Natural killer cell (primary cell): ENCODE data around the gene SF3A1. TPM values are rescaled to one million over a fixed set of nuclear protein-coding genes. Genes with fewer than 3 reads are reported as not detected.

Experiments
- ATAC-seq, 3 donors: fragments of 150-1000 bp in 2 of 3; fragments of 200-7000 bp in 1 of 3; cut with Tn5 transposase; 1 replicate in 1 of 3; 2 replicates in 2 of 3; pipeline ENCODE4 v1.10.0; 2021; ENCODE audit warnings: mild to moderate bottlenecking in 2 of 3, moderate library complexity in 2 of 3
- DNase-seq, 2 donors: peaks; one replicate each; pipeline versions ENCODE4 v3.0.0 to v3.0.0-alpha.2; 2013 to 2021; ENCODE audit warnings: mixed read lengths in 1 of 2
- H3K27ac ChIP-seq: one replicate; pipeline ENCODE4 v1.5.1; 2013; ENCODE audit warnings: mild to moderate bottlenecking, low read length
- H3K27me3 ChIP-seq: one replicate; pipeline ENCODE4 v1.6.1; 2013; ENCODE audit warnings: low read length; ENCODE audit not compliant: control insufficient read depth, insufficient read depth
- H3K36me3 ChIP-seq: one replicate; pipeline ENCODE4 v1.6.1; 2013; ENCODE audit warnings: low read length; ENCODE audit not compliant: control insufficient read depth, insufficient read depth
- H3K4me1 ChIP-seq: one replicate; pipeline ENCODE4 v1.6.1; 2013; ENCODE audit warnings: low read length; ENCODE audit not compliant: control insufficient read depth, insufficient read depth
- H3K4me3 ChIP-seq: one replicate; pipeline ENCODE4 v1.5.1; 2013; ENCODE audit warnings: low read length
- H3K9me3 ChIP-seq: one replicate; pipeline ENCODE4 v1.6.1; 2013; ENCODE audit warnings: low read length; ENCODE audit not compliant: control insufficient read depth, insufficient read depth
- H3K27ac Mint-ChIP-seq, 2 donors: one replicate each; pipeline ENCODE4 v1.8.0; 2022; ENCODE audit warnings: mild to moderate bottlenecking in 2 of 2, mixed read lengths in 2 of 2, moderate library complexity in 1 of 2
- H3K27me3 Mint-ChIP-seq, 2 donors: one replicate each; pipeline ENCODE4 v1.8.0; 2022; ENCODE audit warnings: low read depth in 2 of 2, mixed read lengths in 2 of 2
- H3K36me3 Mint-ChIP-seq: one replicate; pipeline ENCODE4 v1.8.0; 2022; ENCODE audit warnings: mixed read lengths
- H3K4me1 Mint-ChIP-seq, 2 donors: one replicate each; pipeline ENCODE4 v1.8.0; 2022; ENCODE audit warnings: mixed read lengths in 2 of 2
- H3K4me3 Mint-ChIP-seq: one replicate; pipeline ENCODE4 v1.8.0; 2022; ENCODE audit warnings: mild to moderate bottlenecking, moderate library complexity, mixed read lengths
- H3K9me3 Mint-ChIP-seq, 2 donors: one replicate each; pipeline ENCODE4 v1.8.0; 2022; ENCODE audit warnings: mixed read lengths in 2 of 2
- WGBS: methylation state at CpG from one replicate; pipeline ENCODE4 v1.1.7; 2013; ENCODE audit warnings: missing lambda C conversion rate; ENCODE audit not compliant: insufficient coverage; 5-methylcytosine and 5-hydroxymethylcytosine counted together
- intact Hi-C: fragments of 100-400 bp; cut with micrococcal nuclease; formaldehyde crosslinking; loops from one replicate; pipeline ENCODE4 v1.14.2; 2022
- total RNA-seq, 4 donors: library from RNA; stranded (reverse); fragments of 120-200 nt in 1 of 4; gene quantifications; one replicate each; pipeline versions ENCODE4 v1.2.3 to v1.2.4, GENCODE V29; 2013 to 2022
- TF ChIP-seq, protein P1 (sequence below): fragments of 200-600 bp; IDR thresholded peaks from one replicate; pipeline ENCODE4 v1.8.0; 2022; ENCODE audit warnings: antibody characterized with exemption

Gene SF3A1
- total RNA-seq, 3 donors from 2014 or later (not counting 1 experiment from before 2014, with no cell fraction given): 309 to 340 (median 319) TPM

DNA sequence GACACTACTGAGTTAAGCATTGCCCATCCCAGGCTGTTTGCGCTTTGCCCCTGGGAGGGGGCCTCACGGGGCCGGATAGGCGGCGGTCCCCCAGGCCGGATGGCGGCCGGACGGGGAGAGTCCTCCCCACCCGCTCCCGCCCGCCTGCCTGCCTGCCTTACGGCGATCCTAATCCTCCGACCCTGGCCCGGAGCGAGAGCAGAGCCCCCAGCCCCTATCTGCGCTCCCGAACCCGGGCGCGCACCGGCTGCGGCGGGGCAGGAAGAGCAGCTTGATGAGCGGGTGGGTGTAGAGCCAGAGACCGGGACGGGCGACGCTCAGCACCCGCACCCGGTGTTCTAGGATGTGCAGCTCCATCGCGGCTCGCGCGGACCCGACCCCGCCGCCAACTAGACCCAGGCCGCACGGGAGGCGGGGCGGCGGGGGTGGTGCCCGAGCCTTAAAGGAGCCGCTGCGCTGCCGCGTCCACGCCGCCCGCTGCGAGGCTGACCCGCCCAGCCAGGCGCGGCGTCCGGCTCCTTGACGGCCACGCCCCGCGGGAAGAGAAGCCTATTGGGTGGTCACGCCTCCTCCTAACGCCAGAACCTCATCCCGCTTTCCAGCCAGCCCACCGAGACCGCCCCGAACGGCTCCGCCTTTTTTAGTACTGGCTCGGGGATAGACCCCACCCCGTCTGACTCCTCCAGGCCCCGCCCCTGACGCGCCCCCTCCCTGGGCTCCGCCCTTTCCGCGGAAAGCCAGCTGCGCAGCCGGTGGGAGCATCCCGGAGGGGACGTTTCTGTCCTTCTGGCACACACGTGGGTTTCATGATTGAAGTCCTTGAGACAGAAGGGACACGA, 67.3 kb downstream of the SF3A1 start, which contains the start of gene CASTOR1:
Gene CASTOR1, minus strand, starts transcription at position 365 of the 839 bp plus-strand sequence. Its CDS starts 8 bp downstream, at position 357.
- DNase-seq (peak; percentile 81 to 90), ATAC-seq (peak; percentile 80 to 83 (median 81))
- H3K27me3 Mint-ChIP-seq: no peaks in the 10 kb centered on the region
- peaks cover 23% of the 10 kb centered on the region for H3K36me3 ChIP-seq
- no peaks in the 10 kb centered on the region for H3K36me3 Mint-ChIP-seq
- peak within 1 kb of the TSS; percentile 86 to 88 for H3K27ac Mint-ChIP-seq
- peaks cover 19 to 39% of the 10 kb centered on the region in 2 donors for H3K4me1 Mint-ChIP-seq
- H3K9me3 Mint-ChIP-seq: no peaks in the 10 kb centered on the region
- H3K4me1 ChIP-seq: peaks cover 43% of the 10 kb centered on the region
- no peaks in the 10 kb centered on the region for H3K9me3 ChIP-seq
- H3K27me3 ChIP-seq: no peaks in the 10 kb centered on the region
- H3K4me3 Mint-ChIP-seq: peak within 1 kb of the TSS; percentile 92
- peak within 1 kb of the TSS; percentile 68 for H3K4me3 ChIP-seq
- TF ChIP-seq, protein P1, sequence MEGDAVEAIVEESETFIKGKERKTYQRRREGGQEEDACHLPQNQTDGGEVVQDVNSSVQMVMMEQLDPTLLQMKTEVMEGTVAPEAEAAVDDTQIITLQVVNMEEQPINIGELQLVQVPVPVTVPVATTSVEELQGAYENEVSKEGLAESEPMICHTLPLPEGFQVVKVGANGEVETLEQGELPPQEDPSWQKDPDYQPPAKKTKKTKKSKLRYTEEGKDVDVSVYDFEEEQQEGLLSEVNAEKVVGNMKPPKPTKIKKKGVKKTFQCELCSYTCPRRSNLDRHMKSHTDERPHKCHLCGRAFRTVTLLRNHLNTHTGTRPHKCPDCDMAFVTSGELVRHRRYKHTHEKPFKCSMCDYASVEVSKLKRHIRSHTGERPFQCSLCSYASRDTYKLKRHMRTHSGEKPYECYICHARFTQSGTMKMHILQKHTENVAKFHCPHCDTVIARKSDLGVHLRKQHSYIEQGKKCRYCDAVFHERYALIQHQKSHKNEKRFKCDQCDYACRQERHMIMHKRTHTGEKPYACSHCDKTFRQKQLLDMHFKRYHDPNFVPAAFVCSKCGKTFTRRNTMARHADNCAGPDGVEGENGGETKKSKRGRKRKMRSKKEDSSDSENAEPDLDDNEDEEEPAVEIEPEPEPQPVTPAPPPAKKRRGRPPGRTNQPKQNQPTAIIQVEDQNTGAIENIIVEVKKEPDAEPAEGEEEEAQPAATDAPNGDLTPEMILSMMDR: no peak
- peak within 1 kb of the TSS; percentile 66 for H3K27ac ChIP-seq
- WGBS: under 1% methylated on average over 85 of the region's 85 CpGs
- intact Hi-C loops: loop anchor here (2.0 to 5.0 kb wide), 2 partner anchors 37 to 42 kb away; partner anchors contain the start of genes LIF and TBC1D10A

DNA sequence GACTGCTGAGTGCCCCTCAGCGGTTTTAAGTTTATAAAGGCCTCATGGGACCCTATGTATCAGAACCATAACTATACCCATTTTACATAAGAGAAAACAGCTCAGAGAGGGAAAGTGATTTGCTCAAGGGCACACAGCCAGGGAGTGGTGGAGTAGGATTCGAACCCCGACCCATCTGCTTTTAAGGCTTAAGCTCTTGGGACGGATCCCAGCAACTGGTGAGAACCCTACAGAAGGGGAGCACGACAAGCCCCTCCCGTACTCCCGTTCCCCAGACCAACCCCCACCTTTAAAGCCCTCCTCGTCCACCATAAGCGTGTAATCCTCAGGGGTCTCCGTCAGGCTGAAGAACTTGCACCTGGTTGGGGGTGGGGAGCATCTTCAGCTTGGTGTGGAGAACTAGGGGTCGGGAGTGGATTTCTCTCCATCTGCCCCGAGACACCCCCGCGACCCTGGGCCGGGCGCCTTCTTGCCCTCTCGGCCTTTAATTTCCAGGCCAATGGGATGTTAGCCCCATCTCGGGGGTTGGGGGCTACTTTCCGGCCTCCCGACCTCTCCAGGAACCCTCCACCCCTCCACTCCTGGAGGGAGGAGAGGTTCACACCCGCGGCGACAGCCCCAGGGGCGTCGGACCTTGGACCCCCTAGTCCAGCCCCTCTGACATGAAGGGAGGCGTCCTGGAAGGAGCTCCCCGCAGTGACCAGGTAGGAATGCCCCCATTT, 68.1 kb downstream of the SF3A1 start:
- Mint-ChIP-seq H3K27ac (peak overlapping the region; percentile 67 to 88), H3K4me1 (peaks cover 19 to 39% of the 10 kb centered on the region in 2 donors), H3K4me3 (peak overlapping the region; percentile 92), H3K9me3 (no peaks in the 10 kb centered on the region), H3K36me3 (no peaks in the 10 kb centered on the region), H3K27me3 (no peaks in the 10 kb centered on the region)
- H3K27ac ChIP-seq: peak overlapping the region; percentile 58
- 22% methylated on average over 25 of the region's 27 CpGs for WGBS
- intact Hi-C loops: loop anchor here (2.0 to 5.0 kb wide), 2 partner anchors 38 to 41 kb away; partner anchors contain the start of genes LIF and TBC1D10A
- ATAC-seq: no peak
- no peaks in the 10 kb centered on the region for H3K9me3 ChIP-seq
- peak overlapping the region; percentile 68 for H3K4me3 ChIP-seq
- no peaks in the 10 kb centered on the region for H3K27me3 ChIP-seq
- H3K36me3 ChIP-seq: peaks cover 15% of the 10 kb centered on the region
- TF ChIP-seq, protein P1: no peak
- H3K4me1 ChIP-seq: peaks cover 43% of the 10 kb centered on the region
- peak in 1 of 2 donors; percentile 45 for DNase-seq

DNA sequence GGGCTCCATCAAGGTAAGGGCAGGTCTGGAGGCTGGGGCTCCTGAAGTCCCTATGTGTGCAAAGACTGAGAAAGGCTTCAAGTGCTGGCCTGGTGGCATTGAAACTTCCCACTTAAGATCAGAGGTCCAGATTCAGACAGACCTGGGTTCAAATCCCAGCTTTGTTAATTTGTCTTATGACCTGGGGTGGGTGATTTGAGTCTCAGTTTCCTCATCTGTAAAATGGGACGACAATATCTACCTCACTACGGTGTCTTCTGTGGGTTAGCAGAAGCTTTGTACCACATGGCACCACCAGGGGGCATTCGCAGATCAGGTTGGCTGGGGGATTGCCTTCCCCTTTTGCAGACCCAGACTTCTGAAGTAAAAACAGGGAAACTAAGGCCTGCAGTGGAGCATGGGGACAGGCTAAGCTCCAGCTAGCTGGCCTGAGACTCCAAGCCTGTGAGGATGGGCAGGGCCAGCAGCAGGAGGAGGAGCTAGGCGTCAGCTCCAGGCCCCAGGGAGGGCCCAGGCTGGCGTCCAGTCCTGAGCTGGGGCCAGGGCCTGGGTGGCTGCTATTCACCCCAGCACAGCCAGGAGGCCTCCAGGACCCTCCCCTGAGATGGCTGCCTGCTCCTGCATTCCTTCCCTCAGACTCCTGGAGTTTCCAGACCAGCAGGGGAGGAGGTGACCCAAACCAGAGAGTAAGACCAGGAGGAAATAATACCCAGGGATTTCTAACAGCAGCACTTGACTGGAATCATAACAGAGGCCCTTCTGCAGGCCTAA, 68.9 kb downstream of the SF3A1 start:
- peak overlapping the region; percentile 67 to 88 for H3K27ac Mint-ChIP-seq
- ATAC-seq (peak; percentile 48 to 66 (median 53)), DNase-seq (peak; percentile 79 to 94)
- H3K9me3 Mint-ChIP-seq: no peaks in the 10 kb centered on the region
- intact Hi-C loops: loop anchor here (1.0 to 5.0 kb wide), 7 partner anchors 25 to 197 kb away; partner anchors contain the start of genes LIF, RNF215, SF3A1 and TBC1D10A
- H3K9me3 ChIP-seq: no peaks in the 10 kb centered on the region
- H3K4me3 Mint-ChIP-seq: peak overlapping the region; percentile 77
- TF ChIP-seq, protein P1: peak; percentile 74
- no peak overlapping the region for H3K4me3 ChIP-seq
- no peaks in the 10 kb centered on the region for H3K27me3 Mint-ChIP-seq
- H3K36me3 ChIP-seq: peaks cover 8% of the 10 kb centered on the region
- H3K27ac ChIP-seq: peak overlapping the region; percentile 4
- no peaks in the 10 kb centered on the region for H3K36me3 Mint-ChIP-seq
- WGBS: 12% methylated on average over 5 of the region's 5 CpGs
- H3K4me1 Mint-ChIP-seq: peaks cover 19 to 39% of the 10 kb centered on the region in 2 donors
- no peaks in the 10 kb centered on the region for H3K27me3 ChIP-seq
- H3K4me1 ChIP-seq: peaks cover 50% of the 10 kb centered on the region
